OCI-LY1 (cell line): Measurements from ENCODE around the gene PPP2R3B.

Experiments used
- CTCF ChIP-seq: fragments of 200-600 bp; sonication (generic), shearing (Covaris generic); IDR thresholded peaks from 2 replicates; pipeline ENCODE4 v1.5.1; 2017; ENCODE audit warnings: mild to moderate bottlenecking, antibody characterized with exemption, low read length, moderate library complexity, mixed read lengths
- EZH2 ChIP-seq: fragments of 200-600 bp; sonication (generic), shearing (Covaris generic); IDR thresholded peaks from 2 replicates; pipeline ENCODE4 v1.8.0; 2017; ENCODE audit warnings: borderline replicate concordance, mixed run types, mild to moderate bottlenecking, antibody characterized with exemption, low read length, moderate library complexity, mixed read lengths

GRCh38 chrX:402857-403256, 16.1 kb upstream of the PPP2R3B start:
- TF ChIP-seq CTCF = no peak
- no peak for TF ChIP-seq EZH2
